ENCODE results near the gene GDF11. TPM values are rescaled to one million over a fixed set of nuclear protein-coding genes. Genes with fewer than 3 reads are reported as not detected.

Gene GDF11
- total RNA-seq = under 1 TPM; 0.25 to 0.95 (median 0.54) TPM
- long read RNA-seq = 0 reads

GRCh38 chr12:55742719-55743405 lies at the start of gene GDF11:
TSS of gene GDF11 (plus strand) at chr12:55743122. CDS start at chr12:55743317, 195 bp downstream.
- ATAC-seq = peak; percentile 38 to 55 (median 51)
- Histone ChIP-seq H3K4me3 (peak within 1 kb of the TSS; percentile 32 to 52 (median 48)), H3K27me3 (no peaks in the 10 kb centered on the region), H3K9me3 (no peaks in the 10 kb centered on the region), H3K27ac (peak within 1 kb of the TSS in 1 of 3 donors; percentile 26), H3K4me1 (peaks cover 0 to 16% (median 0%) of the 10 kb centered on the region in 4 donors), H3K36me3 (no peaks in the 10 kb centered on the region)
- peak in 1 of 3 donors; percentile 72 for DNase-seq
- intact Hi-C loops (cut with DNase I) = loop anchor here (5.0 to 10.0 kb wide), 3 partner anchors 52 to 194 kb away; partner anchors contain the start of gene DGKA (in 1 of the 2)
- peak; percentile 20 for TF ChIP-seq POLR2A (IDR thresholded peaks at IDR 0.05)
- TF ChIP-seq, protein P1, sequence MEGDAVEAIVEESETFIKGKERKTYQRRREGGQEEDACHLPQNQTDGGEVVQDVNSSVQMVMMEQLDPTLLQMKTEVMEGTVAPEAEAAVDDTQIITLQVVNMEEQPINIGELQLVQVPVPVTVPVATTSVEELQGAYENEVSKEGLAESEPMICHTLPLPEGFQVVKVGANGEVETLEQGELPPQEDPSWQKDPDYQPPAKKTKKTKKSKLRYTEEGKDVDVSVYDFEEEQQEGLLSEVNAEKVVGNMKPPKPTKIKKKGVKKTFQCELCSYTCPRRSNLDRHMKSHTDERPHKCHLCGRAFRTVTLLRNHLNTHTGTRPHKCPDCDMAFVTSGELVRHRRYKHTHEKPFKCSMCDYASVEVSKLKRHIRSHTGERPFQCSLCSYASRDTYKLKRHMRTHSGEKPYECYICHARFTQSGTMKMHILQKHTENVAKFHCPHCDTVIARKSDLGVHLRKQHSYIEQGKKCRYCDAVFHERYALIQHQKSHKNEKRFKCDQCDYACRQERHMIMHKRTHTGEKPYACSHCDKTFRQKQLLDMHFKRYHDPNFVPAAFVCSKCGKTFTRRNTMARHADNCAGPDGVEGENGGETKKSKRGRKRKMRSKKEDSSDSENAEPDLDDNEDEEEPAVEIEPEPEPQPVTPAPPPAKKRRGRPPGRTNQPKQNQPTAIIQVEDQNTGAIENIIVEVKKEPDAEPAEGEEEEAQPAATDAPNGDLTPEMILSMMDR (IDR thresholded peaks at IDR 0.05) = no peak
- under 1% methylated on average over 26 of the region's 53 CpGs for WGBS (ENCODE audit: insufficient coverage, low coverage, low lambda C conversion rate, missing lambda C conversion rate)

DNA sequence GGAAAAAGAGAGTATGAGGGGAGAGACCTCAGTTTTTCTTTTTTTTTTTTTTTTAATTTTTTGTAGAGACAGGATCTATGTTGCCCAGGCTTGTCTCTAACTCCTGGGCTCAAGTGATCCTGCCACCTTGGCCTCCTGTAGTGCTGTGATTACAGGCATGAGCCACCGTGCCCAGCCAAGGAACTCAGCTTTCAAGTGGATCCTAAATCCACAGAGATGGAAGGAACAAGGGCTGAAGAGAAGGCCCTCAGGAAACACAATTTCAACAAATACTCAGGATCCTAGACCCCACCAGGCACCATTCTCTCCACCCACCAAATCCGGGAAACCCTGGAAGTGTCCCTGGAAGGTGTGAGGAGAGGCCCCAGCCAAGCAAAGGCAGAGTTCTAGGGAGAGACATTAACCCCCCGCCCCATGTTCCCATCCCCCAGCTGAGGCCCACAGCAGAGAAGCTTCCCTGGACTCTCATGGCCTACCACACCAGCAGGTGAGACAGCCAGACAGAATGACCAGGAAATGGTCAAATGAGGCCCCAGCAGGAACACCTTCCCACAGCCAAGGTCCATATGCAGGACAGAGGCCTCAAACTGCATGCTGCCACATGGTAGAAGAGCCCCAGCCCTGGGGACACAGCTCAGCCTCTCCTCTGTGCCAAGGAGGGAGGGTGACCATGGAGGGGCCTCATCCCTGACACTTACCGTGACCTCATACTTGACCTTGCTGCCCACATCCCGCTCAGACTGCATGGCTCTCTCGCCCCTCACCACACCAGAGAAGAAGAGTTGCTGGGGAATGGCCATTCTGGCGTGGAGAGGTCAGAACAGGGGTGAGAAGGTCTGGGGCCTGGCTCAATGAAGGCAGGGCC lies 49.4 kb upstream of the GDF11 start:
- WGBS (ENCODE audit: insufficient coverage, low coverage, low lambda C conversion rate, missing lambda C conversion rate) = 100% methylated on average over 1 of the region's 7 CpGs
- DNase-seq (no peak), ATAC-seq (no peak)
- Histone ChIP-seq H3K27me3 (no peaks in the 10 kb centered on the region), H3K36me3 (no peaks in the 10 kb centered on the region), H3K27ac (no peak overlapping the region), H3K9me3 (no peaks in the 10 kb centered on the region), H3K4me3 (no peak overlapping the region), H3K4me1 (peaks cover 0 to 7% (median 0%) of the 10 kb centered on the region in 4 donors)
- intact Hi-C loops (cut with DNase I) = no loop called here
- TF ChIP-seq POLR2A (IDR thresholded peaks at IDR 0.05) = no peak
- TF ChIP-seq, protein P1 (IDR thresholded peaks at IDR 0.05) = no peak

DNA sequence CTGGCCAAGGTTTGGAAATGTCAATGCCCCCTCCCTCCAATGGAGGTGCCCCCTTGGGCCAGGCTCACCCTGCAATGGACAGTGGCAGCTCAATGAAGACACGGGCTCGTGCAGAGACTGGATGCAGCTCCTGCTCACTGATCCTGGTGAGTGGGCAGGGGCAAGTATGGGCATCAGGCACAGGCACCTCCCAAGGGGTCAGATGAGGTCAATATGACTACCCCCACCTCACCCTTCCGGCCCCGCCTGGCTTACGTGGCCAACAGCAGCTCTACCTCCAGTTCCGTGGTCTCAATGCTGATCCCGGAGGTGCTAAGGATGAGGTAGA lies 48.8 kb upstream of the GDF11 start:
- intact Hi-C loops (cut with DNase I) = no loop called here
- H3K4me1 ChIP-seq = peaks cover 0 to 4% (median 0%) of the 10 kb centered on the region in 4 donors
- DNase-seq (peak in 1 of 3 donors; percentile 29), ATAC-seq (no peak)
- no peaks in the 10 kb centered on the region for H3K27me3 ChIP-seq
- no peaks in the 10 kb centered on the region for H3K9me3 ChIP-seq
- no peak overlapping the region for H3K4me3 ChIP-seq
- H3K27ac ChIP-seq = no peak overlapping the region
- no peak for TF ChIP-seq POLR2A (IDR thresholded peaks at IDR 0.05)
- TF ChIP-seq, protein P1 (IDR thresholded peaks at IDR 0.05) = no peak
- no peaks in the 10 kb centered on the region for H3K36me3 ChIP-seq
- 92% methylated on average over 2 of the region's 7 CpGs for WGBS (ENCODE audit: insufficient coverage, low coverage, low lambda C conversion rate, missing lambda C conversion rate)

DNA sequence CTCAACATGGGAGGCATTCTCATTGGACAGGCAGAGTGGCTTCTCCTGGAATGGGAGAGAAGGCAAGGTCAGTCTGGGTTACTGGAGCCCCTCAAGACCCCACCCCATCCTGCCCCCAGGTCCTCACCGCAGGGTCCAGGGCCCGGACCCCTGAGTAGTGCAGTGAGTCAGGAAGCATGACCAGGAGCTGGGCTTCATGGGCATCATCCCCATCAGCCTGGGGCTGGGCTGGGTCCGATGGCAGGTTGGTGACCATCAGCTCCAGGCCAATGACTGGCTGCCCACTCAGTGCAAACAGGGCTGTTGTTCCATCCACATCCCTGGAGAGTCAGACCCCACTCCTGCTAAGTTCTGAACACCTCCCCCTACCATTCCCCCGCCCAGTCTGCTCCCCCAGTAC lies 48.3 kb upstream of the GDF11 start:
- H3K4me3 ChIP-seq = no peak overlapping the region
- DNase-seq (peak in 1 of 3 donors; percentile 39), ATAC-seq (no peak)
- H3K36me3 ChIP-seq = no peaks in the 10 kb centered on the region
- no peaks in the 10 kb centered on the region for H3K4me1 ChIP-seq
- 100% methylated on average over 1 of the region's 4 CpGs for WGBS (ENCODE audit: insufficient coverage, low coverage, low lambda C conversion rate, missing lambda C conversion rate)
- H3K9me3 ChIP-seq = no peaks in the 10 kb centered on the region
- H3K27me3 ChIP-seq = no peaks in the 10 kb centered on the region
- intact Hi-C loops (cut with DNase I) = no loop called here
- no peak overlapping the region for H3K27ac ChIP-seq
- TF ChIP-seq, protein P1 (IDR thresholded peaks at IDR 0.05) = no peak
- no peak for TF ChIP-seq POLR2A (IDR thresholded peaks at IDR 0.05)
